ENCODE results near the gene ZNF565.

GRCh38 chr19:36215276-36216123 lies 1.0 kb upstream of the ZNF565 start:
- TF ChIP-seq EZH2 (IDR thresholded peaks at IDR 0.05; ENCODE audit: low read length, unreplicated experiment) (no peak), CTCF (conservative IDR thresholded peaks at IDR 0.05; ENCODE audit: low read depth, low read length) (no peak)

Data from PC-3 (cell line).